CD4-positive, alpha-beta T cell treated with Interleukin-17A for 4 hours (primary cell): Measurements from ENCODE around the gene POLG.

Experiments used
- DNase-seq: peaks from one replicate; pipeline ENCODE4 v3.0.0-alpha.2; 2020; ENCODE audit warnings: mixed read lengths

POLG gene

GRCh38 chr15:89325039-89325803, 9.4 kb downstream of the POLG start:
- DNase-seq = no peak

GRCh38 chr15:89323825-89324224, 10.8 kb downstream of the POLG start:
- no peak for DNase-seq

- no peak for DNase-seq
Measured at GRCh38 chr15:89322822-89323221, 11.8 kb downstream of the POLG start.

DNA sequence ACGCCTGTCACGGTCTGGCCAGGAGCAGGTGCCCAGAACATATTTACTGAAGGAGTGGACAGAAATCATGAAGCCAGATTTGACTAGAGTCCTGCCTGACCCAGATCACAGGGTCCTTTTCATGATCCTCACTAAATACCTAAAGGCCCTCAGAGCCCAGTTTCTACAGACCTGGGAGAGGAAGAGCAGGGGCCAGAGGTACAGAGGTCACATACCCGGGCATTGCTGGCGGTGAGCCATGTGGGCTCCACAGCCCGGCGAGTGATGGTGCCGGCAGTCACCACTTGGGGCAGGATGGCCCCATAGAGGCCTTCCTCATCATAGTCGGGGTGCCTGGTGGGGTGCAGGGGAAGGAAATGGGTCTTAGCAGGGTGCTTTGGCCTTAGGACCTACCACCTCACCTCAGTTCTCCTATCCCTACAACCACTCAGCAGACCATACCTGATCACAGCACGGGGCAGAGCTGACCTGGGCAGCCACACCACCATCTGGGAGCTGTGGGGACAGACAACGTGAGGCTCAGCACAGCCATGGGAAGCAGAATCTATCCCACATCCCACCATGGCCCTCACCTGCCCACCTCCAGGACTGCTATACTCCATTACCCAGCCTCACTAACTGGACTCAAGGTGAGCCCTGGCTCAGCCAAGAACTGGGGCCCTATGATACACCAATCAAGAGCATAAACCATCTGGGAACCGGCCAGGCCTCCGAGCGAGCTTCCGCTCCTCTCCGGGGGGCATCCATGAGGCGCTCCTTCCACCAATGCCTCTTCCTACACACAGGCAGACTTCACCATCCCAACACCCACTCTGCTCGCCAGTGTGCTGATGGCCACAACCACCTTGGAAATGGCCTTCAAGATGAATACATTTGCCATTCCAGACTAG, 12.9 kb downstream of the POLG start:
- no peak for DNase-seq

GRCh38 chr15:89320200-89320599, 14.4 kb downstream of the POLG start:
- no peak for DNase-seq

- no peak for DNase-seq
Measured at GRCh38 chr15:89319678-89320077, 14.9 kb downstream of the POLG start.

DNA sequence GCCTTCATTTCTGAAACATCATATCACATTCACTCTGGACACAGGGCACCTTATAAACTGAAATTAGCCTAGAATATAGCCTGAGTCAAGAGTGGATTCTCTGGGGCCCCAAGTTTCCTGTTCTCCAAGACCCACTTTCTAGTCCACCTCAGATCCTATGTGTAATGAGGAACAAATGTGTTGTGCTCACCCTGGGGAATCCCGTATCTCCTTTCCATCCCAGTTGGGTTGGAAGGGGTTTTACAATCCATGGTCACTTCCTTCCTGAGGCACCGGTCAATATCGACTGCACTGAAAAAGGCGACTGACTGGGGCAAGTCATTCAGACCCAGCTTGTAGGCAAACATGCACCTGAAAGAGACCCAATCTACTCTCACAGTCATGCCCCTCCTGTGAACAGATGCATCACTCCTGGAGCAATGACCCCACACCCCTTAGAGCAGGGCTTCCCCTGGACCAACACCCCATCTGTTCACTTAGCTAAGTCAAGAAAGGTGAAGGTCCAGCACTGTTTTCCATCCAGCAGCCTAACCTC, 17.4 kb downstream of the POLG start:
- DNase-seq = no peak

- DNase-seq = no peak
Measured at GRCh38 chr15:89316504-89316903, 18.1 kb downstream of the POLG start.

GRCh38 chr15:89315375-89315929, 19.2 kb downstream of the POLG start:
- no peak for DNase-seq

- DNase-seq = no peak
Measured at GRCh38 chr15:89309993-89310392, 24.6 kb downstream of the POLG start.

DNA sequence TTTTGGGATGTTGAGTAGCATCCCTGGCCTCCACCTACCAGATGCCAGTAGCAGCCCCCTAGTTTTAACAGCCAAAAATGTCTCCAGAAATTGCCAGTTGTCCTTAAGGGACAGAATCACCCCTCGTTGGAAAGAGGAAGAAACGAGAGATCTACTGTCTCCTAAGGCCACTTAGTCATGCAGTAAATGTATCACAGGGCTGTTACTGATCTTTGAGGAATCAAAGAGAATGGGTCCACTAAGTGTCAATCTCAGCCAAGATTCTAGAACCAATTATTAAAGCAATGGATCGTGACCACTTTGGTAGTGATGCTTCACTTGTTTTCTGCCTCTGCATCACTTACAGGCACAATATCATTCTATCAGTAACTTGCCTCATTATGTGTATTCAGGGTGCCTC, 26.4 kb downstream of the POLG start:
- DNase-seq = no peak

- DNase-seq = no peak
Measured at GRCh38 chr15:89307791-89308190, 26.8 kb downstream of the POLG start.

DNA sequence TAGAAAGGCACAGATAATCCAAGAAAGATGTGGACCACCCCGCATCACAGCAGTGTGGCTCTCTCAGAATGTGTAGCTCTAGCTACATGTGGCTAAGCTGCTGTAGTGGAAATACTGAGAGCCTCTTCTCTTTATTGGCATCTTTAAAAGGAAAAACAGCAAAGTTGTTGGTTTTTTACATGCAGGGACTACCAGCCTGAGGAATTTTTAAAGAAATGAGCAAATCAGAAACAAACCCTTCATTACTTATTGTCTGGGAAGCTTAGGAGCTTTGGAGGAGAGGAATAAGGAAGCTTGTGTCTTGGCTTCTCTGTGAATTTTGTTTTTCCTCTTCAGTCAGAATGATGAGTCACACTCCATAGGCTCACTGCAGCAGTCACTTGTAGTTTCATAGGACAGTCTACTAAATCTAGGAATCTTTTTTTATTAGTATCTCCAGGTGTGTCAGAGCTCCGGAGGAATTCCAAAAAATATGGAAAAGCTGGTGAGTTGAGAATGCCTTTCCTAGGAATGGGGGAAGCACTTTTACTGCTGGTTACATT, 27.5 kb downstream of the POLG start:
- no peak for DNase-seq

- no peak for DNase-seq
Measured at GRCh38 chr15:89305395-89305794, 29.2 kb downstream of the POLG start.

DNA sequence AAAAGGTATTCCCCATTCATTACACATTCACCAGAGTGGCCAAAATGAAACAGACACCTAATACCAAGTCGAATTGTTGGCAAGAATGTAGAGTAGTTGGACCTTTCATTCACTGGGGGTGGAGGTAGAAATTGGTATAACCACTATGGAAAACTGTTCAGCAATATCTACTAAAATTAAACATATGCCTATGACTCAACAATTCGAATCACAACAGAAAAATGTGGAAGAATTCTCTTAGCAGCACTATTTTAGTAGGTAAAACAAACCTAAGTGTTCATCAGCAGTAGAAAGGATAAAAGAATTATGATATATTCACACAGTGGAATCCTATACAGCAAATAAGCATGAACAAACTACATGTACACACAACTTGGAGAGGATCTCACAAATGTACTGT, 30.6 kb downstream of the POLG start:
- DNase-seq = no peak

DNA sequence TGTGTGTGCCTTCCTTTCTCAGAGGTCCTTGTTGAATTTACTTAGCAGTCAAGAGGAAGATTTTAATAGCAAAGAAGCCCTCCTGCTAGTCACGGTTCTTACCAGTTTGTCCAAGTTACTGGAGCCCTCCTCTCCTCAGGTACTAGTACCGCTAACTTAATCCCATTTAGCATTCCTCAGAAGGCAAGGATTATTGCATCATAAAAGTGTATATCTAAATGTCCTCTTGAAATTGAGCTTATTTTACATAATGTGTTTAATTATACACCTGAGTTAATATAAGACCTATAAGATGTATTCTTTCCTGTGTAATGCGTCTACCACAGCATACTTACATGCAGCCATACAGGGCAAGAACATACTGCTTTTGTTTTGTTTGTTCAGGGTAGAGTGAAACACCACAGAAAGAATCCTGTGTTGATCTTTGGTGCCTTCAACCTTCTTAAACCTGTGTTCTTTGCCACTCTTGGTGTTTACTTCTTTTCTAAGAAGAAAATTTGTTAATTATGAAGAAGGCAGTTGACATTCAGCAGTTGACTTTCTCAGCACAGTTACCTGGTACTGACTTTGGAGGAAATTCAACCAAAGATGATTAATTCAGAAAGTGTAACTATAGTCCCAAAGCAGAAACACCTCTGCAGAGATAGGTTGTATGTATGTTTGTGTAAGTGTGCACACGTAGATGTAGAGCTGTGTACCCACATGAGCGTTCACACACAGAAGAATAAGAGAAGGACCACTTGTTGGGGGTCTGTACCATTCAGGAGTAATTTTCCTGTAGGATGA, 33.1 kb downstream of the POLG start:
- DNase-seq = no peak

DNA sequence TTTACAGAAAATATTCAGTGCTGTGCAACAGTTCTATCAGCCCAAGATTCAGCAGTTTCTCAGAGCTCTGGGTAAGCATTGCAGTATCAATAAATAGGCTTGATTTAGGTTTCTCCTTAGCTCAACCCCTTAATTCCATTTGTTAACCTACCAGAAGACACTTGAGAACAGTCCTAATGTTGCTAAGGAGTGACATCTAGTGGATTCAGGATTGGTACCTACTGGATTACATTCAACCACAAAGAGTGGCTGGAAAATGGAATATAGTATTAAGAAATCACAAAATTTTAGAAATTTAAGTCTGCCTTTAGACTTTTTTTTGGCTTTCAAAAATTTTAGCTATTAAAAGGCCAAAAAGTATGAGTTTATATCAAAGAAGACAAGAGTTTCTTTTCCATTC, 34.7 kb downstream of the POLG start:
- DNase-seq = no peak

- DNase-seq = no peak
Measured at GRCh38 chr15:89293012-89293411, 41.6 kb downstream of the POLG start.

DNA sequence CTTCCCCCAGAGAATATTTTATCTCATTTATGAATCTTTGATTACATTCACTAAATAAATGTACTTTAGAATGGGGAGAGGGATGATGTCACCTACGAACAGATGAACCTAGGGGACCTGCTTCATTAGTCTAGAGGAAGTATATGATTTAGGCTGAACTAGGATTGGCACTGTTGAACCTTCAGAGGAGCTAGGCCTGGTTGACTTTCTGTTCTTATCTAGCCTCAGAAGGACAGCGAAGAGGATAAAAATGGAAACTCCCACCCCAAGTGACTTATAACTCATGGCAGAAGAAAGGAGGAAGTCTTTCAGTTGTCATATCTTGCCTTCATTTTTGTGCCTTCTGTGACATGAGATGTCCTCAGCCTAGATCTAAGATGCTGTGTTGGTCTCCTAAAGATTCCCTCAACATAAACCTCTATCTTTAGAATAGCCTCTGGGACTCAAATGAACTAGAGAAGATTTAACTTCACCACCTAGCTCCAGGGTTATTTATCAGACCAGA, 42.6 kb downstream of the POLG start:
- no peak for DNase-seq

- no peak for DNase-seq
Measured at GRCh38 chr15:89283201-89283600, 51.4 kb downstream of the POLG start.

DNA sequence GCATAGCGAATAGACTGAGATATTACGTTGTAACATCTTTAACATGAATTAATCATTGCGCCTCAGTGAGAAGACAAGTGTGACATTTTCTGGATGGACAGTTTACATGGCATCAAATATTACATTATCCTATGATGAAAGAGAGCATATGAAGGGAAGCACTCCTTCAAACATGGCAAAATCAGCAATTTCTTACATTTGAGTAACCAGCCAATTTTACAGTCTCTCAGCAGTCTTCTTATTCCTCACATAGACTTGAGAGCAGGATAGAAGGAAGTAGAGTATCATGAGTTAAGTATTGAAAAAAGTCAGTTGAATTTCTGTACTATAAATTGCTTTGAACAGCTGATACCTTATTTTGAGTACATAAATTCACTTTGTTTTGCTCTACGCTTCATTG, 52.0 kb downstream of the POLG start:
- DNase-seq = no peak

- DNase-seq = no peak
Measured at GRCh38 chr15:89278307-89278706, 56.3 kb downstream of the POLG start.
